Right hindlimb (tissue), 1 donor: ENCODE data around the gene RNF17.

Experiments
- DNase-seq: peaks from one replicate; pipeline ENCODE4 v3.0.0-alpha.2; 2018

Gene RNF17

GRCh38 chr13:24906268-24906667 lies 142.3 kb downstream of the RNF17 start:
- no peak for DNase-seq

GRCh38 chr13:24910502-24911132 lies 146.6 kb downstream of the RNF17 start:
- no peak for DNase-seq

- no peak for DNase-seq
These were observed 147.4 kb downstream of the RNF17 start for GRCh38 chr13:24911133-24911908.

GRCh38 chr13:24916464-24916863 lies 152.5 kb downstream of the RNF17 start:
- DNase-seq = no peak

GRCh38 chr13:24921003-24921402 lies 157.0 kb downstream of the RNF17 start:
- no peak for DNase-seq

GRCh38 chr13:24921881-24922280 lies 157.9 kb downstream of the RNF17 start:
- no peak for DNase-seq

- DNase-seq = no peak
These were observed 158.4 kb downstream of the RNF17 start for GRCh38 chr13:24922387-24922744.

GRCh38 chr13:24922745-24923591 lies 159.0 kb downstream of the RNF17 start:
- peak; percentile 99 for DNase-seq

- DNase-seq = no peak
These were observed 161.6 kb downstream of the RNF17 start for GRCh38 chr13:24925318-24926231.

GRCh38 chr13:24927810-24928404 lies 163.9 kb downstream of the RNF17 start:
- DNase-seq = no peak

- DNase-seq = no peak
These were observed 165.2 kb downstream of the RNF17 start for GRCh38 chr13:24929196-24929595.
